A673 (cell line): ENCODE results near the gene C9orf153.

Experiments used
- CTCF ChIP-seq: fragments of 300-800, 200-600 bp; sonication (generic); conservative IDR thresholded peaks from 2 replicates; pipeline ENCODE4 v1.5.1; 2017; ENCODE audit warnings: low read depth, mild to moderate bottlenecking, antibody characterized with exemption, low read length, moderate library complexity, mixed read lengths
- EZH2 ChIP-seq: fragments of 200-600 bp; sonication (generic); IDR thresholded peaks from 2 replicates; pipeline ENCODE4 v1.6.1; 2017; ENCODE audit warnings: borderline replicate concordance, low read depth, mild to moderate bottlenecking, mixed read lengths, antibody characterized with exemption, low read length; ENCODE audit not compliant: poor library complexity, severe bottlenecking

GRCh38 chr9:86259557-86259956 lies at the start of gene C9orf153:
- no peak for TF ChIP-seq CTCF
- TF ChIP-seq EZH2, result no peak
